Activated T-cell treated with anti-CD3 and anti-CD28 coated beads, Interleukin-2, amount 50 U/mL, for 1 hour (primary cell): ENCODE results near the gene CNOT6.
"Not testable (repeated sequence)": the region's sequence is repeated elsewhere in the genome, so short reads cannot be mapped to it uniquely, and the experiment has no call there.

ENCODE experiments used
- DNase-seq: peaks from one replicate; pipeline ENCODE4 v3.0.0-alpha.2; 2020

The CNOT6 gene

DNA sequence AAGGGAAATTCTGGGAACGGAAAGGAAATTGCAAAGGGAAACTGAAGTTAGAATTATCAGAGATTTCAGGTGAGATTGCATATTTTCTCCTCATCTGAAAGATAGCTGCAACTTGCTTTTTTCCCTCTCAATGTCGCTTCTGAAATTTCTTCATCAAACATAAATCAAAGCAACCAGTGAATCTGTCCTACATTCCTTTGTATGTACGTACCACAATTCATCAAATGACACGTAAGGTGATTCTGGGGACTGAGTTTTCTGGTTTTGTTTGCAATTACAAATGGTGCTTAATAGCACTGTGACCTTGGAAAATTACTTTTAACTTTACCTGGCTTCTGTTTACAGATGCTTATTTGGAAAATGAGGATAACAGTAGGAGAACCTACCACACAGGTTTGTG lies 21.9 kb upstream of the CNOT6 start:
- no peak for DNase-seq

DNA sequence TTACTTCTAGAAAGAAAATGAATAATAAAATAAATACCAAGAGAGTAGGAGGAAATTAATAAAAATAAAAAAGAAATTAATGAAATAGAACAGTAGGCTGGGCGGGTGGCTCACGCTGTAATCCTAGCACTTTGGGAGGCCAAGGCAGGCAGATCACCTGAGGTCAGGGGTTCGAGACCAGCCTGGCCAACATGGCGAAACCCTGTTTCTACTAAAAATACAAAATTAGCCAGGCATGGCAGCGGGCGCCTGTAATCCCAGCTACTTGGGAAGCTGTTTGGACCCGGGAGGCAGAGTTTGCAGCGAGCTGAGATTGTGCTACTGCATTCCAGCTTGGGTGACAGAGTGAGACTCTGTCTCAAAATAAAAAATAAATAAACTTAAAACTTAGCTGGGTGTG lies 20.8 kb upstream of the CNOT6 start:
- DNase-seq = not testable (repeated sequence)

DNA sequence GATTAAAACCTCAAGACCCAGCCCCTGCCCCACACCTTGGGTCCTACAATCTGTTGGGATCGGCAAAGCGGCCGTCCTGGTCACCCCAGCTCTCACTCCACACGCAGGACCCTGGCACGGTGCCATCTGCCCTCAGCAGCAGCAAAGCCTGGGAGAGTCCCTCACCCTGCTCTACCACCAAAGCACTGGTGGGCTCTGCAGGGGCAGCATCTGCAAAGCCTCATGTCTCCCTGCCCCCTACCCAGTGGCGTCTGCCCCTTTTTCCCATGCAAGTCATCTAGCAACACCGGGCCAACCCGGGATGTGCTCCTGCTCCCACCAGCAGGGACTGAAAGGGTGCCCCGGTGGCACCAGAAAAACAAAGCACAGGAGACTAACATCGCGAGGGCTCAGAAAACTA lies 19.6 kb upstream of the CNOT6 start:
- DNase-seq = no peak

DNA sequence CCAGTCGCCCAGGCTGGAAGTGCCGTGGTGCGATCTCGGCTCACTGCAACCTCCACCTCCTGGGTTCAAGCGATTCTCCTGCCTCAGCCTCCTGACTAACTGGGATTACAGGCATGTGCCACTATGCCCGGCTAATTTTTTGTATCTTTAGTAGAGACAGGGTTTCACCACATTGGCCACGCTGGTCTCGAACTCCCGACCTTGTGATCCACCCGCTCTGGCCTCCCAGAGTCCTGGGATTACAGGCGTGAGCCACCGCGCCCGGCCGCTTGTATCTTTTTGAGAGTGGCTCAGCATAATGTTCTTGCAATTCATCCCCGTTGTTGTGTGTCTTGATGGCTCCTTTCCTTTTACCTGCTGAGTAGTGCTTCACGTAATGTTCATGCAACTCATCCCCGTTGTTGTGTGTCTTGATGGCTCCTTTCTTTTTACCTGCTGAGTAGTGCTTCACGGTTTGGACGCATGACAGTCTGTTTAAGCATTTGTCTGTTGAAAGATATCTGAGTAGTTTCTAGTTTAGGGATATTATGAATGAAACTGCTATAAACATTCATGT lies 18.1 kb upstream of the CNOT6 start:
- DNase-seq = not testable (repeated sequence)

DNA sequence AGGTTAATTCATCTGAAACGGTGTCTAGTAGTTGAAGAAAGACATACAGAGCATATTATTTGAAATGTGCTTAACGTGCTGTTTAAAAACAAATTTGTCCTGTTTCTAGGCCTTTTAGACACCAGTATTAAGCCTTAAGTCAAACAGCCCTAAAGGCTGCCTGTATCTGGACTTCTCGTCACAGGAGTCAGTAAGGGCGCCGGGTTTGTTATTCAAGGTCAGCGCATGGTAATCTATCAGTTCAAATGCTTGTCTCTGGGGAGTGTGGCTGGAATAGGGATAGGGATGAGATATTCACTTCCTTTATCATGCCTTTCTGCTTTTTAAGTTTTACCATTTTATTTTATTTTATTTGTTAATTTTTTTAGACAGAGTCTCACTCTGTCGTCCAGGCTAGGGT lies 9.4 kb upstream of the CNOT6 start:
- no peak for DNase-seq

DNA sequence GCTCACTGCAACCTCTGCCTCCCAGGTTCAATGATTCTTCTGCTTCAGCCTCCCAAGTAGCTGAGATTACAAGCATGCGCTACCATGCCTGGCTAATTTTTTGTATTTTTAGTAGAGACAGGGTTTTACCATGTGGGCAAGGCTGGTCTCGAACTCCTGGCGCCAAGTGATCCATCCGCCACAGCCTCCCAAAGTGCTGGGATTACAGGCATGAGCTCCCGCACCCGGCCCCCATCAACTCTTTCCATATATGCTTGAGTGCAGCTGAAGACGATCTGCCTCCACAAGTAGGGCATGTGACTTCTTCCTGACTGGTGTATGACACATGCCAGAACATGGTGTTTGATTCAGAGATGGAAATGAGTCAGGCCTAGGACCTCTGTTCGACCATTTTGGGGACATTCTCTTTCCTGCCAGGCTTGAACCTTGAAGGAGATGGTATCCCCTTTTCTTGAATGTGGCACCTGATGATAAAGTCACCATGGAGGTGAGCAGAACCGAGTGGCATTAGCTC lies 7.5 kb upstream of the CNOT6 start:
- no peak for DNase-seq

DNA sequence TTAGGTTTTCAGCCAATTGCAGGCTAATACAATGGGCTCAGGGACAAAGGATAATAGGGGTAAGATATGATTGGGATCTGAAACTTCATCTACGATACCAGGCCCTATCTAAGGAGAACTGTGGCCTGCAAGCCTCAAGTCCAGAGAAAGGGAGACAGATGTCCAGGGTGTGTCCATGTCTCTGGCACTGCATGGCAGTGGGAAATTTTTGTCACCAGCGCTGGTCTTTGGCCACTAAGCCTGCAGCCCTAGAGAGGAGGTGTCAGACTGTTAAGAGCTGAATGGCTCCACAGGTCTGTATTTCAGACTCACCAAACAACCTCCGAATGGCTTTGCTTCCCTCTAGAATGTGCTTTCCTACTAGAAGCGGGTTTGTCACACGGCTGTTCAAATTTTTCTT lies 6.6 kb upstream of the CNOT6 start:
- no peak for DNase-seq

DNA sequence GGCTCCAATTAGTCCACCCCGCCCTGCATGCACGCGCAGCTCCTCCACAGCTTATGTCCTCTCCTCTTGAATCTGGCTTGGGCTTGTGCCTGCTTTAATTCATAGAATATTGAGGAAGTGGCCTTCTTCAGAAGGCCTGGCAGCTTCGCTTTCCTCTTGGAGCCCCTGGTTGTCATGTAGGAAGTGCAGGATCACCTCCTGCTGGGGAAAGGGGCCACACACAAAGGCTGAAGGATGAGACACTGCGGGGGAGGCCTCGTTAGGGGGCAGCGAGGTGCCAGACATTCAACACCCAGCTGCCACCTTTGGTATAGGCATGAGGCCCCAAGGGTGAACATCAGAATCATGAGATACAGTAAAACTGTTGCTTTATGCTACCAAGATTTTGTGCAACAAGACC lies 2.7 kb upstream of the CNOT6 start:
- no peak for DNase-seq

DNA sequence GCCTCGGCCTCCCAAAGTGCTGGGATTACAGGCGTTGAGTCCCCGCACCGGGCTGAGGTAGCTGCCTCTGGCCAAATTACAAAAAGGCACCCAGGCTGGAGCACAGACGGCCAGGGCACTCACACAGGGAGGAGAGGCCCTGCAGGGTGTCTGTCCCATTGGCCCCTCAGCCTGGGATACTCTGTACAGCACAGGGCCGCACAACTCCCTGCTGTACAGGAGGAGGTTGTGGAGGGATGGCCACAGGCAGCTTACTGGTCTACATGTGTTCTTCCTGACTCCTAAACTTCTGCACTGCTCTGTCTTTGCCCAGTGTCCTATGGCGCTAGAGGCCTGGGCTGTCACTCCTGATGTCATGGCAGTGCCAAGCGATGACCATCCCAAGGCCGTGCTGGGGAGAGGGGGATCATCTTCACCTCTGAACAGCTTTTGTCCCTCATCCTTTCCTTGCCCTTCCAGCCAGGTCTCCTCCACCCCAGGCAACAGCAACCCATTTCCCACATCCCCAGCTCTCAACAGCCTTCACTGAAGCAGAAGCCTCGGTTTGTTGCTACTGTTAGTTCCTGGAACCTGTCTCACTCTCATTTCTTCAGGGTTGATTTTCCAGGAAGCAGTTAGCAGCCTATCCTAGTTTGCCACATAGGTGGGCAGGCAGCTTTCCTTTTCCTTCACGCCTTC lies 1.8 kb upstream of the CNOT6 start:
- DNase-seq = no peak

DNA sequence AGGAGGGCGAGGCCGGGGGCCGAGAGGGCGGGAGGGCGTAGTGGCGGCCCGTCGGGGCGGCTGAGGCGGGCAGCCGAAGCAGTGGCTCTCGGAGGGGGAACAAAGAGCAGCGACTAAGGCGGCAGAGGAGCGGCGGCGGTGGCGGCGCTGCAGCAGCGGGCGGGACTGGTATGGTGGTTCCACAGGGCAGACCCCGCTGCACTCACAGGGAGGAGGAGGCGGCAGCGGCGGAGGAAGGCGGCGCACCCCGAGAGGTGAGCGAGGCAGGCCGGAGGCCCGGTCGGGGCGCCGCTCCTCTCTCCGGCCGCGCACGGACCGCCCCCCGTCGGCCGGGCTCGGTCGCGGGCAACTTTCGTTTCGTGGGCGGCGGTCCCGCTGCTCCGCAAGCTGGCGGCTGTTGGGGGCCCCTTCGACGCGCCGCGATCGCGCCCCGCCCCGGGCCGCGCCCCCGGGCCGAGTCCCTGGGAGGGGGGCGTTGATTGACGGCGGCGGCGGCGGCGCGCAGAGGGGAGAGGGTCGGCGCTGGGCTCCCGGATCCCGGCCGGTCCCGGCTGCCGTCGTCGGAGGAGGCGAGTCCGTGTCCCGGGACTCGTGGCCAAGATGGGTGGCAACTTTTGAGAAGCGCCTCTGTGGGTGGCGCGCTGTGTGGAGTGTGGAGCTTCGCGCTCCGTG lies 467 bp downstream of the CNOT6 start:
- DNase-seq = no peak

DNA sequence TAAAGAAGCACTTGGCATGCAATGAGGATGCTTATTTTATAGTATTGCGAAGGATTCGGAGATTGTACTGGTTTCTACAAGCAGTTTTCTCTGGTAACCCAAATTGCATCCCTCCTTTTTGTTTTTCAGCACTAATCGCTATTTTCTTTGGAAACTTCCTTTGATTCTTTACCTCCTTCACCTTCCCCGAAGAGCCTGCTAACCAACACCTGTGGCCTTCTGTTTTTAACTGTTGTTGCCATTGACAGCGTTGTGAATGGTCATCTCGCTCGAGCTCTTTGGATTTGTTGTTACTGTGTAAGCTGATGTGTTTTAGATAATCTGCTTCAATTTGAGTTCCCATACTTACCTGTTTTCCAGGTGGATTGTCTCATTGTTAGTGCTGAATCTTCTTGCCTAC lies 1.1 kb downstream of the CNOT6 start:
- DNase-seq = no peak

DNA sequence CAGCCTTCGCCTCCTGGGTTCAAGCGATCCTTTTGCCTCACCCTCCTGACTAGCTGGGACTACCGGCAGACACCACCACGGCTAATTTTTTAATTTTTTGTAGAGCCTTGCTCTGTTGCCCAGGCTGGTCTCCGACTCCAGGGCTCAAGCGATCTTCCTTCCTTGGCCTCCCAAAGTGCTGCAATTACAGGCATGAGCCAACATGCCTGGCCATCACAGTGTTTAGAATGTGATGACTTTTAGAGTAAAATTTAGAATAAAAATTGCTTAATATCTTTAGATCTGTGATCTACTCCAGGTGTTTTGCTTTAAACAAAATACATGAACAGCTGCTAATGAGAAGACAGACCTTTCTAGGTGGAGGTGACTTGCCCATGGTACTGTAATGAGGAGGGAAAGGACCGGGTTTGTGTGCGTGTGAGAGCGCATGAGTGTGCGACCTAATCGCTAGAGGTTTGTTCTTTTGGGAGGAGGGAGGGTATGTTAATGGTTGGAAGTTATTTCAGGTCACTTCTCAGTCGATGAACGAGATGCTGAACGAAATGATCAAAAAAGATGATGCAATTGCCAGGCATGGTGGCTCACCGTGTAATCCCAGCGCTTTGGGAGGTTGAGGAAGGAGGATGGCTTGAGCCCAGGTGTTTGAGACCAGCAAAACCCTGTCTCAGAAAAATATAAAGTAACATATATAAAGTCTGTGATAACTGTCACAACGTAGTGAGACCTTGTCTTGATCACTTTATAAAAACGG lies 2.0 kb downstream of the CNOT6 start:
- DNase-seq = no peak

DNA sequence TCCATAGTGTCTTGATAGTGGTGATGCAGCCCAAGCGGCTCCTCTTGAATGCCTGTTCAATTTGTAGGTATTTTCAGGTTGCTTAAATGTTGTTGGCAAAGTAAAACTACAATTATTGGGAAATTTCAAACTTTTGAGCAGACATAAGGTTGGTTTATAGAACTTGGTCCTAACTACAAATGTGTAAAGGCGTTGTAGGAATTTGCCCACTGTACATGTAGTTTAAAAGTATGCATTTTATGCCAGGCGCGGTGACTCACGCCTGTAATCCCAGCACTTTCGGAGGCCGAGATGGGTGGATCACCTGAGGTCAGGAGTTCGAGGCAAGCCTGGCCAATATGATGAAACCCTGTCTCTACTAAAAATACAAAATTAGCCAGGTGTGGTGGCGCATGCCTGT lies 2.6 kb downstream of the CNOT6 start:
- not testable (repeated sequence) for DNase-seq

DNA sequence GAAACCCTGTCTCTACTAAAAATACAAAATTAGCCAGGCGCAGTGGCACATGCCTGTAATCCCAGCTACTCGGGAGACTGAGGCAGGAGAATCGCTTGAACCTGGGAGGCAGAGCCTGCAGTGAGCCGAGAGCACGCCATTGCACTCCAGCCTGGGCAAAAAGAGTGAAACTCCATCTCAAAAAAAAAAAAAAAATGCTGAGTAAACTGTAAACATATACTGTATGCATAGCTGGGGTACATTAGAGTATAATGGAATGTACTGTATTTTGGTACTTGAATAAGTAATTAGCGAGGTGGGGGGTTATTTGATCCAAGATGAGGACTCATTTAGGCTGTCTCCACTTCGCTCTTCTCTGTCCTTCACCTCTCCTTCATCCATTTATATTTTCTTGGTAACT lies 3.7 kb downstream of the CNOT6 start:
- not testable (repeated sequence) for DNase-seq

DNA sequence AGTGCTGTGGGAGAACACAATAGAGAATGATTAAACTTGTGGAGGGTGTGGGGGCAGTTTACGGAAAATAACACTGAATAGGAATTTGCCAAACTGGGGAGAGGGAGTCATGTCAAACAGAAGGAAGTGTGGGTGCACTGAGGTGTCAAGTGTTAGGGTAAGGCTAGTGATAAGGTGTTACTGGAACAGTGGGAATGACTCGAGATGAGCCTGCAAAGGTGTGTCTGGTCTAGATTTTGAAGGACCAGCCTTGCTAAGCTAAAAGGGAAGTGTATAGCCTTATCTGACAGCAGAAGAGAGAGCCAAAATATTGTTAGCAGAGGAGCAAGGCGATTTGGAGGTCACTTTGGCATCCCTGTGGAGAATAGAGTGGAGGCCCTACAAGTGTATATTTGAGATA lies 4.2 kb downstream of the CNOT6 start:
- DNase-seq = no peak

DNA sequence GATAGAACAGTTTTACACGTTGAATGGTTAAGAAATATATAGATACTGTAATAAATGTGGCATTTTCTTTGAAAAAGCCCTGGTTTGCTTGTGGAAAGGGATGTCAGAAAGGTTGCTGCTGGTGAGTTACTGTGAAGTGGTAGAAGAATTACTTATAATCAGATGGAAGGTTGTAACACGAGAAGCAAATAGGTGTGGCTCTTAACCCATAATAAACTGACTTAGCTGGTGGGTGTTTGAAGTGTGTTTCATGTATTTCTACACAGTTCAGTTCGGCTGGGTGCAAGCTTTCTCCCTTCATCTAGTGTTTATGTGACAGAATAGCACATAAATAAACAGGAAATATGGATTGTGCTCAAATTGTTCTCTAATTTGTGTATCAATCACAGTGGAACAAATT lies 5.5 kb downstream of the CNOT6 start:
- DNase-seq = no peak

DNA sequence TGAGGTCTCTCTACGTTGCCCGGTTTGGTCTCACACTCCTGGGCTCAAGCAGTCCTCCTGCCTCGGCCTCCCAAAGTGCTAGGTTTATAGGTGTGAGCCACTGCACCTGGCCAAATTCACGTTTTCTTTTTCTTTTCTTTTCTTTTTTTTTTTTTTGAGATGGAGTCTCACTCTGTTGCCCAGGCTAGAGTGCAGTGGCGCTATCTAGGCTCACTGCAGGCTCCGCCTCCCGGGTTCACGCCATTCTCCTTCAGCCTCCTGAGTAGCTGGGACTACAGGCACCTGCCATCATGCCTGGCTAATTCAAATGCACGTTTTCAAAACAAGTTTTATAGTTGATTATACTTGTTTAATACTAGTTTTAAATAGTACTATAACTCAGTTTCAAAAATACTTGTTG lies 6.1 kb downstream of the CNOT6 start:
- not testable (repeated sequence) for DNase-seq

DNA sequence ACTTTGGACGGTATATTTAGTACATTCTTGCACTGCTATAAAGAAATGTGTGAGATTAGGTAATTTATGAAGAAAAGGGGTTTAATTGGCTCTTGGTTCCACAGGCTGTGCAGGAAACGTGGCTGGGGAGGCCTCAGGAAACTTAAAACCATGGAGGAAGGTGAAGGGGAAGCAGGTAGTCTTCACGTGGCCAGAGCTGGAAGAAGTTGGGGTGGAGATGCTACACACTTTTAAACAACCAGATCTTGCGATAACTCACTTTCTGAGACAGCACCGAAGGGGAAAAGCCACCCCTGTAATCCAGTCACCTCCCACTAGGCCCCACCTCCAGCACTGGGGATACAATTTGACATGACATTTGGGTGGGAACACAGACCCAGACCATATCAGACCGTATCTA lies 13.5 kb downstream of the CNOT6 start:
- no peak for DNase-seq

DNA sequence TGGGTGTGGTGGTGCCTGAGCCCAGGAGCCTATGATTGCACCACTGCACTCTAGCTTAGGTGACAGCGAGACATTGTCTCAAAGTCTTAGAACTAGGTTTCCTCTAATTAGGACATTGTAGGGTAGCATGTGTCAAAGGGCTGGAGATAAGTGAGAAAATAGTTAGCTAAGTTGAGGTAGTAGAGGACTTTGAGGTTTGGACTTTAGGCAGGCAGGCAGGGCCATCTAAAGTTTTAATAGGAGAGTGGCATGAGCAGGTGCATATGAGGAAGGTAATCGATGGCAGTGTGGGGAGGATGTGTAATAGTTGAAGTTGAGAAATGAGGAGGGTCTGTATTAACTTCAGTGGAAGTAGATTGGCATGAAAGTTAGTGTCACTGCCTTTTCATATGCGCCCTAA lies 21.1 kb downstream of the CNOT6 start:
- no peak for DNase-seq

DNA sequence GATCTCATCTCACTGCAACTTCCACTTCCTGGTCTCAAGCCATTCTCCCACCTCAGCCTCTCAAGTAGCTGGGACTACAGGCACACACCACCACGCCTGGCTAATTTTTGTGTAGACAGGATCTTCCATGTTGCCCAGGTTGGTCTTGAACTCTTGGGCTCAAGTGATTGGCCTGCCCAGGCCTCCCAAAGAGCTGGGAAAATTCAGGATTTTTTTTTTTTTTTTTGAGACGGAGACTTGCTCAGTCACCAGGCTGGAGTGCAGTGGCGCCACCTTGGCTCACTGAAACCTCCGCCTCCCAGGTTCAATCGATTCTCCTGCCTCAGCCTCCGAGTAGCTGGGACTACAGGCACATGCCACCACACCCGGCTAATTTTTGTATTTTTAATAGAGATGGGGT lies 21.8 kb downstream of the CNOT6 start:
- not testable (repeated sequence) for DNase-seq

DNA sequence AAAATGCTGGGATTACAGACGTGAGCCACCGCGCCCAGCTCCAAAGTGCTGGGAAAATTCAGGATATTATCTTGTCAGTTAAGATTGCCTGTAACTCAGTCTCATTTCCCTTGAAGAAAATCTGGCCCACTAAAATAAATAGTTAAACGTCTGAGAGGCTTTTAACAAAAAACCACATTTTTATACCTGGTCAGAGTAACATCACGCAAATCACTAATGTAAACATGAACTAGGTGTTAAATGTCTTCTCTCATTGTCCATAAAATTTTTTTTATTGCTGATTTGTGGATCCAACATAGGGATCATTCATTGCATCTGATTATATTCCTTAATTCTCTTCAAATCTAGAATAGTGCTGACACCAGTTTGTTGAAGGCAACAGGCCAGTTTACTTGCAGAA lies 22.3 kb downstream of the CNOT6 start:
- no peak for DNase-seq

DNA sequence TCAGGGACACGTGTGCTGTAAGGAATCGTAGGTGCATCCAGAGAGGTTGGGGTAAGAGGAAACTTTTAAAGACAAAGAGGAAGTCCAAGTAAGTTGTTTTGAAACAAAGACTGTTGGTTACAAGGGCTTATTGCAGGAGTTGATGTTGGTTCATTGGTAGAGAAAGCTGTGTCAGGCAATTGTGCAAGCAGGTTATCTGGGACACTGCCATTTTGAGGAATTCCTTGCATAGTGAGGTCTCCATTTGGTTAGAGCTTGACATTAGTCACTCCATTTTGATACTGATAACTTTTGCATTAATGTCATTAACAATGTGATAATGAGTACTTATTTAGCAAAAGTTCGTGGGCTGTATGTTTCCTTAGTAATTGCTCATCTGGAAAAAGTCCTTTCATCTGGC lies 24.9 kb downstream of the CNOT6 start:
- DNase-seq = no peak

DNA sequence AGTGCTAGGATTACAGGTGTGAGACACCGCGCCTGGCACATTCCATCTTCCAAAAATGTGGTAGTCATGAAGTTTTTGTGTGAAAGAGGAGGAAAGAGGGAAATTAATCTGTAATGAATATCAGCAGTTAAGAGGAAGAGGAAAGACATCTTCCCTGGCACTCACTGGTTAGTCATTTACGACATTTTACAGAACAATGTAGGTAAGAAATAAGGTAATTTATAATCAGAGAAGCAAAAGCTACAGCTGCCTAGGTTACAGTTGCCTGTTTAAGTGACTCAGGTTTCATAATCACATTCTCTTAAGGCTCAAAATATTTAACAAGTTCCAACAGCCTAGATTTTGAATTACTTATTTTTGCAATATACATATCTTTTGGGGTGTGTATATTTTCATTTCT lies 26.9 kb downstream of the CNOT6 start:
- DNase-seq = no peak

DNA sequence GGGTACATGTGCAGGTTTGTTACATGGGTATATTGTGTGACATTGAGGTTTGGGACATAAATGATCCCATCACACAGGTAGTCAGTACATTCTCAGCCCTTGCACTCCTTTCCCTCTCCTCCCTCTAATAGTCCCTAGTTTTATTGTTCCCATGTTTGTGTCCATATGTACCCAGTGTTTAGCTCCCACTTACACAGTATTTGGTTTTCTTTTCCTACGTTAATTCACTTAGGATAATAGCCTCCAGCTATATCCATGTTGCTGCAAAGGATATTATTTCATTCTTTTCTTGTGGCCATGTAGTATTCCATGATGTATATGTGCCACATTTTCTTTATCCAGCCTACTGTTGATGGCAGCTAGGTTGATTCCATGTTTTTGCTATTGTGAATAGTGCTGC lies 27.4 kb downstream of the CNOT6 start:
- no peak for DNase-seq
